HEK293 (cell line): Measurements from ENCODE around the gene CPSF2.

ENCODE experiments used
- BCL11A ChIP-seq: fragments of 450-650 bp; formaldehyde crosslinking; IDR thresholded peaks from 2 replicates; pipeline ENCODE4 v1.5.1; 2016; ENCODE audit warnings: low read depth, missing biosample characterization, missing genetic modification characterization
- CTCF ChIP-seq: fragments of 450-650 bp; formaldehyde crosslinking; IDR thresholded peaks from 2 replicates; pipeline ENCODE4 v1.5.1; 2016; ENCODE audit warnings: missing biosample characterization, missing genetic modification characterization
- PBX3 ChIP-seq: sonication (generic); formaldehyde crosslinking; IDR thresholded peaks from 2 replicates; pipeline ENCODE4 v1.8.1; 2022; ENCODE audit warnings: mild to moderate bottlenecking, moderate library complexity, missing genetic modification reagents
- PRDM1 ChIP-seq: fragments of 450-650 bp; formaldehyde crosslinking; IDR thresholded peaks from 2 replicates; pipeline ENCODE4; 2016; ENCODE audit warnings: missing biosample characterization, missing genetic modification characterization
- TCF7L2 ChIP-seq: IDR thresholded peaks from 2 replicates; pipeline ENCODE4 v1.6.1; 2011; ENCODE audit warnings: low read depth, mild to moderate bottlenecking, inconsistent platforms, low read length, moderate library complexity, borderline replicate concordance
- ZNF10 ChIP-seq: fragments of 450-650 bp; formaldehyde crosslinking; IDR thresholded peaks from 2 replicates; pipeline ENCODE4 v1.5.1; 2017; ENCODE audit warnings: missing biosample characterization, missing genetic modification characterization
- ZNF157 ChIP-seq: fragments of 450-650 bp; formaldehyde crosslinking; IDR thresholded peaks from 2 replicates; pipeline ENCODE4 v1.5.1; 2016; ENCODE audit warnings: missing biosample characterization, missing genetic modification characterization
- ZNF174 ChIP-seq: fragments of 450-650 bp; formaldehyde crosslinking; IDR thresholded peaks from 2 replicates; pipeline ENCODE4 v1.5.0; 2017; ENCODE audit warnings: missing biosample characterization, mild to moderate bottlenecking, missing genetic modification characterization
- ZNF423 ChIP-seq: fragments of 450-650 bp; formaldehyde crosslinking; IDR thresholded peaks from 2 replicates; pipeline ENCODE4 v1.5.1; 2016; ENCODE audit warnings: missing biosample characterization, missing genetic modification characterization
- ZNF639 ChIP-seq: fragments of 450-650 bp; formaldehyde crosslinking; IDR thresholded peaks from 2 replicates; pipeline ENCODE4 v1.5.1; 2016; ENCODE audit warnings: missing biosample characterization, missing genetic modification characterization

- TF ChIP-seq TCF7L2 (no peak), CTCF (tag by site-specific recombination) (no peak), ZNF174 (tag by site-specific recombination) (no peak), ZNF10 (tag by site-specific recombination) (no peak), PBX3 (CRISPR knock-in tag) (no peak), PRDM1 (tag by site-specific recombination) (no peak), ZNF639 (tag by site-specific recombination) (no peak), BCL11A (no peak), ZNF423 (tag by site-specific recombination) (no peak), ZNF157 (tag by site-specific recombination) (no peak)
These were observed 85.5 kb downstream of the CPSF2 start for GRCh38 chr14:92207012-92207927.
